ENCODE measurements around the gene PTPRN2.

PTPRN2 gene

DNA sequence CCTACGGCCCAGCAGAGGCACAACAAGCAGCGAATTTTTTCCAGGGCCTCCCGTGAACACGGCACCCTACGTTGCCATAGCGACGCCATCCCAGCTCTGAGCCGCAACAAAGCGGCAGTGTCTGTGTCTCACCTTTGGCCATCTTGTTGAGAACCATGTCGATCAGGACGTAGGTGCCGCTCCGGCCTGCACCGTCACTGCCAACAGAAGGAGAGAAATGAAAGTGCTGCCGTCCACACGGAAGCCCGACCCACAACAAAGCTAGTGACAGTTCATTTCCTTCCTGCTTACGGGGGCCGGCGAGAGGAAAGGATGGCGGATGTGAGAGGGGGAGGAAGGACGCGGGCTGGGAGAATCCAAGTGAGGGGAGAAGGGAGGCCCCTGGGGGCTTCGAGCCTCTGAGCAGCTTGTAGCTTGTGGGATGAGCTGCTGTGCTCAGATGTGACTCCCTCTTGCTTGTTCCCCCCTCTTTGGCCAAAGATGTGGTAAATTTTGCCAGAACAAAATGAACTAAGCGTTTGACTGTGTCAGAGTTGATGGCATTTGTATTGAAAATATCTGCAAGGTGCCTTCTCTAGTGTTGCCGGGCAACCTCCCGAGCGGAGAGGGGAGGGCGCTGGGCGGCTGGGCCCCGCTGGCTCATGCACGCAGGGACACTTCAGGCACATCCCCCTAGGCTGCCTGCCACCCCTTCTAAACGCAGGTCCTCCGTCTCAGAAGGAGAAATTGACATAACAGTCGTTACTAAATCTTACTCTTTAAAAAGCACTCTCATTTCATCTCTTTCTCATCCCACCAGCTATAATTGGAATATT is 1018.6 kb downstream of the PTPRN2 start:
- TF ChIP-seq CTCF (conservative IDR thresholded peaks at IDR 0.05; ENCODE audit: low read depth, low read length) = no peak
- H3K4me3 ChIP-seq (ENCODE audit: low read depth, low read length) = peak overlapping the region; percentile 74

GRCh38 chr7:157568106-157568769 is 1019.4 kb downstream of the PTPRN2 start:
- H3K4me3 ChIP-seq (ENCODE audit: low read depth, low read length) = peak overlapping the region; percentile 74
- TF ChIP-seq CTCF (conservative IDR thresholded peaks at IDR 0.05; ENCODE audit: low read depth, low read length) = no peak

More for the DNA sequence above, 1018.6 kb downstream of the PTPRN2 start:
- DNase-seq (ENCODE audit: low read depth) = peak; percentile 57

DNA sequence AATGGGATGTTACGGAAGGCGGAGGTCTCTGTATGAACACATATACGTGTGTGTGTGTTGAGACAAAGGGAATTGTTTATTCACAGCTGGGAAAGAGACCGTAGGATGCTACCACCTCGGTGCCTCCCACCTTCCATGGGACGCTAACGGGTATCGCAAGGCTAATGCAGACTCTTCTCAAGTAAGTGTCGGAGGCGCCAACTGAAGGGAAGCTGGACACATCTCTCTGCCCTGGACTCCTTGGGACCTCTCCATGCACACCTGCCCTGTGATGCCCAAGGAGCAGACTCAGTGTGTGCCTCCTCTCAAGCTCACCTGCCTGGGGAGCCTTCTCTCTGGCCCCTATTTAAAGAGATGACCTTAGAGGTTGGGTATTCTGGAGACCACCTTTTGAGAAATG is 1020.0 kb downstream of the PTPRN2 start:
- no peak for TF ChIP-seq CTCF (conservative IDR thresholded peaks at IDR 0.05; ENCODE audit: low read depth, low read length)
- H3K4me3 ChIP-seq (ENCODE audit: low read depth, low read length) = no peak overlapping the region

More at GRCh38 chr7:157568106-157568769, 1019.4 kb downstream of the PTPRN2 start:
- no peak for DNase-seq (ENCODE audit: low read depth)

GRCh38 chr7:157566631-157567006 is 1021.0 kb downstream of the PTPRN2 start:
- no peak for TF ChIP-seq CTCF (conservative IDR thresholded peaks at IDR 0.05; ENCODE audit: low read depth, low read length)
- no peak overlapping the region for H3K4me3 ChIP-seq (ENCODE audit: low read depth, low read length)
- no peak for DNase-seq (ENCODE audit: low read depth)

More for the DNA sequence above, 1020.0 kb downstream of the PTPRN2 start:
- no peak for DNase-seq (ENCODE audit: low read depth)

- DNase-seq (ENCODE audit: low read depth) = no peak
- H3K4me3 ChIP-seq (ENCODE audit: low read depth, low read length) = no peak overlapping the region
- no peak for TF ChIP-seq CTCF (conservative IDR thresholded peaks at IDR 0.05; ENCODE audit: low read depth, low read length)
Observed at GRCh38 chr7:157565981-157566630, 1021.5 kb downstream of the PTPRN2 start.

- no peak for TF ChIP-seq CTCF (conservative IDR thresholded peaks at IDR 0.05; ENCODE audit: low read depth, low read length)
- H3K4me3 ChIP-seq (ENCODE audit: low read depth, low read length) = peak overlapping the region; percentile 36
- DNase-seq (ENCODE audit: low read depth) = no peak
Observed at GRCh38 chr7:157565201-157565626, 1022.4 kb downstream of the PTPRN2 start.

Data from choroid plexus epithelial cell (primary cell).